Astrocyte (in vitro differentiated cells and primary cell): ENCODE results near the gene LCN1. TPM values are rescaled to one million over a fixed set of nuclear protein-coding genes. Genes with fewer than 3 reads are reported as not detected.

Experiments
- DNase-seq: peaks from one replicate; pipeline ENCODE4 v3.0.0-alpha.2; 2010; ENCODE audit warnings: low read depth
- FAIRE-seq: peaks from 2 replicates; lab custom pipeline; 2011; peaks lifted over from hg19 to GRCh38; lab: Jason Lieb, UNC
- H2AFZ ChIP-seq: 2 replicates; pipeline ENCODE4 v1.6.0; 2012; ENCODE audit warnings: low read depth, low read length, inconsistent platforms
- H3K27ac ChIP-seq: 2 replicates; pipeline ENCODE4 v1.5.1; 2011; ENCODE audit warnings: low read depth, low read length, inconsistent platforms
- H3K27me3 ChIP-seq: 2 replicates; pipeline ENCODE4 v1.6.0; 2011; ENCODE audit warnings: low read length, inconsistent platforms; ENCODE audit not compliant: insufficient read depth
- H3K36me3 ChIP-seq: 2 replicates; pipeline ENCODE4 v1.5.1; 2011; ENCODE audit warnings: low read length, inconsistent platforms; ENCODE audit not compliant: insufficient read depth
- H3K4me1 ChIP-seq: 2 replicates; pipeline ENCODE4 v1.5.1; 2011; ENCODE audit warnings: low read length, inconsistent platforms; ENCODE audit not compliant: insufficient read depth
- H3K4me2 ChIP-seq: 2 replicates; pipeline ENCODE4 v1.6.0; 2012; ENCODE audit warnings: low read length, inconsistent platforms
- H3K4me3 ChIP-seq: 2 replicates; pipeline ENCODE4 v1.5.1; 2011; ENCODE audit warnings: low read depth, mild to moderate bottlenecking, low read length, inconsistent platforms; ENCODE audit not compliant: insufficient read depth
- H3K79me2 ChIP-seq: 2 replicates; pipeline ENCODE4 v1.6.0; 2012; ENCODE audit warnings: mild to moderate bottlenecking, low read length, inconsistent platforms; ENCODE audit not compliant: insufficient read depth
- H3K9ac ChIP-seq: 2 replicates; pipeline ENCODE4 v1.6.0; 2012; ENCODE audit warnings: mild to moderate bottlenecking, low read length, inconsistent platforms
- H3K9me3 ChIP-seq: 2 replicates; pipeline ENCODE4 v1.5.1; 2012; ENCODE audit warnings: low read depth, mild to moderate bottlenecking, low read length, inconsistent platforms; ENCODE audit not compliant: insufficient read depth
- H4K20me1 ChIP-seq: 2 replicates; pipeline ENCODE4 v1.6.0; 2012; ENCODE audit warnings: low read length, inconsistent platforms; ENCODE audit not compliant: insufficient read depth
- H3K27ac Mint-ChIP-seq: one replicate; pipeline ENCODE4 v1.8.0; 2021; ENCODE audit warnings: mild to moderate bottlenecking, mixed read lengths; ENCODE audit not compliant: unreplicated experiment
- H3K27me3 Mint-ChIP-seq: one replicate; pipeline ENCODE4 v1.8.0; 2021; ENCODE audit warnings: low read depth, mixed read lengths; ENCODE audit not compliant: unreplicated experiment
- H3K36me3 Mint-ChIP-seq: one replicate; pipeline ENCODE4 v1.8.0; 2021; ENCODE audit warnings: low read depth, mixed read lengths; ENCODE audit not compliant: unreplicated experiment
- H3K4me1 Mint-ChIP-seq: one replicate; pipeline ENCODE4 v1.8.0; 2021; ENCODE audit warnings: low read depth, mixed read lengths; ENCODE audit not compliant: unreplicated experiment
- H3K4me3 Mint-ChIP-seq: one replicate; pipeline ENCODE4 v1.8.0; 2021; ENCODE audit warnings: mild to moderate bottlenecking, moderate library complexity, mixed read lengths; ENCODE audit not compliant: unreplicated experiment
- H3K9me3 Mint-ChIP-seq: one replicate; pipeline ENCODE4 v1.8.0; 2021; ENCODE audit warnings: mild to moderate bottlenecking, mixed read lengths; ENCODE audit not compliant: unreplicated experiment
- EZH2 ChIP-seq: IDR thresholded peaks from 2 replicates; pipeline ENCODE4 v1.6.1; 2012; ENCODE audit warnings: mild to moderate bottlenecking, low read length, inconsistent platforms; ENCODE audit not compliant: insufficient read depth
- total RNA-seq: library from RNA; stranded (reverse); gene quantifications from 2 replicates; pipeline ENCODE4 v1.2.1, GENCODE V29; 2021
- TF ChIP-seq, protein P1 (sequence below): IDR thresholded peaks from 2 replicates; pipeline ENCODE4 v1.5.1; 2011; ENCODE audit warnings: low read depth, mild to moderate bottlenecking, inconsistent platforms, low read length, moderate library complexity; ENCODE audit not compliant: insufficient read depth

LCN1 gene
- total RNA-seq, 1 donor from 2014 or later: not detected

DNA sequence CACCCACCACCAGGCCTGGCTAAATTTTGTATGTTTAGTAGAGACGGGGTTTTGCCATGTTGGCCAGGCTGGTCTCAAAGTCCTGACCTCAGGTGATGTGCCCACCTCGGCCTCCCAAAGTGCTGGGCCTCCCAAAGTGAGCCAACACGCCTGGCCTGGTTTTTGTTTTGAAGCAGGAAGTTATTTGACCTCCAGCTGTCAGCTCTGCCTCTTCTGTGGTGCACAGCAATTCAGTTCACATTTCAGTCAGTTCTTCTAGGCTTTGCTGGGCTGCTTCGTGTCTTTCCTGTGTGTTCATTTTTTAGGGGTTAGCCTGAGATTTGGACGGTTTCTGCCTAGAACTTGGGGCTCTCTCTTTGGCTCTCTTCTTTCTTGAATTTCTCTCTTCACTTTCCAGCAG is 8.9 kb downstream of the LCN1 start:
- TF ChIP-seq, protein P1, sequence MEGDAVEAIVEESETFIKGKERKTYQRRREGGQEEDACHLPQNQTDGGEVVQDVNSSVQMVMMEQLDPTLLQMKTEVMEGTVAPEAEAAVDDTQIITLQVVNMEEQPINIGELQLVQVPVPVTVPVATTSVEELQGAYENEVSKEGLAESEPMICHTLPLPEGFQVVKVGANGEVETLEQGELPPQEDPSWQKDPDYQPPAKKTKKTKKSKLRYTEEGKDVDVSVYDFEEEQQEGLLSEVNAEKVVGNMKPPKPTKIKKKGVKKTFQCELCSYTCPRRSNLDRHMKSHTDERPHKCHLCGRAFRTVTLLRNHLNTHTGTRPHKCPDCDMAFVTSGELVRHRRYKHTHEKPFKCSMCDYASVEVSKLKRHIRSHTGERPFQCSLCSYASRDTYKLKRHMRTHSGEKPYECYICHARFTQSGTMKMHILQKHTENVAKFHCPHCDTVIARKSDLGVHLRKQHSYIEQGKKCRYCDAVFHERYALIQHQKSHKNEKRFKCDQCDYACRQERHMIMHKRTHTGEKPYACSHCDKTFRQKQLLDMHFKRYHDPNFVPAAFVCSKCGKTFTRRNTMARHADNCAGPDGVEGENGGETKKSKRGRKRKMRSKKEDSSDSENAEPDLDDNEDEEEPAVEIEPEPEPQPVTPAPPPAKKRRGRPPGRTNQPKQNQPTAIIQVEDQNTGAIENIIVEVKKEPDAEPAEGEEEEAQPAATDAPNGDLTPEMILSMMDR: no peak
- no peak for TF ChIP-seq EZH2
- no peak overlapping the region for H3K9ac ChIP-seq
- H2AFZ ChIP-seq: no peak overlapping the region
- H3K27me3 ChIP-seq: no peaks in the 10 kb centered on the region
- H3K4me2 ChIP-seq: no peak overlapping the region
- Mint-ChIP-seq H3K27me3 (peaks cover 2% of the 10 kb centered on the region), H3K9me3 (peaks cover 3% of the 10 kb centered on the region), H3K27ac (no peak overlapping the region), H3K4me3 (no peak overlapping the region), H3K4me1 (peaks cover 13% of the 10 kb centered on the region), H3K36me3 (peaks cover 2% of the 10 kb centered on the region)
- no peak for DNase-seq
- H3K27ac ChIP-seq: no peak overlapping the region
- FAIRE-seq: no peak
- H4K20me1 ChIP-seq: no peaks in the 10 kb centered on the region
- no peaks in the 10 kb centered on the region for H3K4me1 ChIP-seq
- no peak overlapping the region for H3K4me3 ChIP-seq
- no peaks in the 10 kb centered on the region for H3K79me2 ChIP-seq
- H3K9me3 ChIP-seq: no peaks in the 10 kb centered on the region
- no peaks in the 10 kb centered on the region for H3K36me3 ChIP-seq

DNA sequence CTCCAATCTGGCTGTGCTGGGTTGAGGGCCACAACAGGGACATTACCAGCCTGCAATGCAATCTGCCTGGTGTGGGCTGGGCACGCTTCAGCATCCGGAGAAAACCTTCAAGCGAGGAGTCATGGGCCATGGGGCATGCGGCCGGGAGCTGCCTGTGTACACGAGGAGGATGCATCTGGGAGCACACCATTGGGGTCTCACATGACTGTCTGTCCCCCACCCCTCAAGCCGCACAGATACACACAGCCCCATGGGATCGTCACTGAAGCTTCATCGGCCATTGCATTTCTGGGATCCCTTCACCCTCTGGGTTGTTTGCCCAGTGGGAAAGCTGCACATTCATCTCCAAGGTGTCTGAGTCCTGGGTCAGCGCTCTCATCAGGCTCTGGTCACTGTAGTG is 9.9 kb downstream of the LCN1 start:
- Histone ChIP-seq H3K79me2 (no peaks in the 10 kb centered on the region), H3K36me3 (no peaks in the 10 kb centered on the region), H3K4me2 (no peak overlapping the region), H2AFZ (no peak overlapping the region), H3K4me1 (no peaks in the 10 kb centered on the region), H3K4me3 (no peak overlapping the region), H3K27ac (no peak overlapping the region), H3K9me3 (no peaks in the 10 kb centered on the region), H3K27me3 (no peaks in the 10 kb centered on the region), H4K20me1 (no peaks in the 10 kb centered on the region), H3K9ac (no peak overlapping the region)
- H3K4me1 Mint-ChIP-seq: peaks cover 18% of the 10 kb centered on the region
- FAIRE-seq (no peak), DNase-seq (no peak)
- TF ChIP-seq EZH2: no peak
- TF ChIP-seq, protein P1: no peak
- H3K9me3 Mint-ChIP-seq: peaks cover 3% of the 10 kb centered on the region
- H3K27me3 Mint-ChIP-seq: peaks cover 2% of the 10 kb centered on the region
- H3K27ac Mint-ChIP-seq: no peak overlapping the region
- no peak overlapping the region for H3K4me3 Mint-ChIP-seq
- H3K36me3 Mint-ChIP-seq: peaks cover 2% of the 10 kb centered on the region

DNA sequence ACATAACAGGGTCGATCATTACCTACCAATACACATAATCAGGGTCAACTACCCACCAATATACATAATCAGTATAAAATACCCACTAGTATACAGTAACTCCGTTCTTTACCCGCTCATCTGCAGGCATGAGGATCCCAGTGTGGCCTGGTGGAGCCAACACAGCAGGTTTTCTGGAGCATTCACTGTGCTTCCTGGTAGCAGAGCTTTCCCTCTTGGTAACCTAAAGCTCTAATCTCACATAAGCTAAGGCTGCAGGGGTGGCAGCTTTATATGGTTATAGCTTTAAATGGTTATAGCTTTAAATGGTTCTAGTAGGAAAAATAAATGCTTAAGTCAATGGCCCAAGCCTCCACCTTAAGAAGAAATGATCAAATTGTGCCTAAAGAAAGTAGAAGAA is 11.9 kb downstream of the LCN1 start:
- H3K4me1 Mint-ChIP-seq: peaks cover 22% of the 10 kb centered on the region
- no peak overlapping the region for H3K4me2 ChIP-seq
- H3K4me3 Mint-ChIP-seq: no peak overlapping the region
- no peak overlapping the region for H3K27ac ChIP-seq
- H3K4me3 ChIP-seq: no peak overlapping the region
- FAIRE-seq: no peak
- DNase-seq: no peak
- no peak overlapping the region for H3K9ac ChIP-seq
- TF ChIP-seq, protein P1: no peak
- no peak for TF ChIP-seq EZH2
- H3K79me2 ChIP-seq: no peaks in the 10 kb centered on the region
- H3K27me3 Mint-ChIP-seq: peaks cover 2% of the 10 kb centered on the region
- peaks cover 5% of the 10 kb centered on the region for H3K9me3 Mint-ChIP-seq
- H4K20me1 ChIP-seq: no peaks in the 10 kb centered on the region
- H3K36me3 ChIP-seq: no peaks in the 10 kb centered on the region
- H3K9me3 ChIP-seq: no peaks in the 10 kb centered on the region
- H3K27ac Mint-ChIP-seq: no peak overlapping the region
- H2AFZ ChIP-seq: no peak overlapping the region
- H3K27me3 ChIP-seq: no peaks in the 10 kb centered on the region
- H3K36me3 Mint-ChIP-seq: peaks cover 2% of the 10 kb centered on the region
- H3K4me1 ChIP-seq: no peaks in the 10 kb centered on the region
